ENCODE results near the gene SSBP4.
"Not testable (repeated sequence)": the region's sequence is repeated elsewhere in the genome, so short reads cannot be mapped to it uniquely, and the experiment has no call there.

The SSBP4 gene

GRCh38 chr19:18419195-18419698 lies at the start of gene SSBP4:
Gene SSBP4 (plus strand): TSS chr19:18419398. CDS start chr19:18419649, 251 bp downstream.
- peak; percentile 56 to 73 for DNase-seq

- no peak for DNase-seq
Measured at GRCh38 chr19:18373407-18373891, 45.7 kb upstream of the SSBP4 start.

GRCh38 chr19:18373892-18374629 lies 45.1 kb upstream of the SSBP4 start:
- peak; percentile 54 to 71 for DNase-seq

- DNase-seq, result no peak
Measured at GRCh38 chr19:18377026-18377425, 42.2 kb upstream of the SSBP4 start.

GRCh38 chr19:18379803-18380747 lies 39.1 kb upstream of the SSBP4 start:
- no peak for DNase-seq

GRCh38 chr19:18380843-18381242 lies 38.4 kb upstream of the SSBP4 start:
- DNase-seq, result no peak

- DNase-seq, result not testable (repeated sequence)
Measured at GRCh38 chr19:18383622-18384021, 35.6 kb upstream of the SSBP4 start.

GRCh38 chr19:18384775-18385174 lies 34.4 kb upstream of the SSBP4 start:
- DNase-seq, result no peak

- no peak for DNase-seq
Measured at GRCh38 chr19:18385359-18385674, 33.9 kb upstream of the SSBP4 start.

- peak; percentile 21 to 54 for DNase-seq
Measured at GRCh38 chr19:18385675-18386542, 33.3 kb upstream of the SSBP4 start, which contains the start of gene GDF15. Gene GDF15 (plus strand): TSS chr19:18386158. CDS start chr19:18386190, 32 bp downstream.

GRCh38 chr19:18386543-18387271 lies 32.5 kb upstream of the SSBP4 start:
- no peak for DNase-seq

- peak; percentile 44 to 51 for DNase-seq
Measured at GRCh38 chr19:18388100-18388959, 30.9 kb upstream of the SSBP4 start.

GRCh38 chr19:18388960-18389725 lies 30.1 kb upstream of the SSBP4 start:
- DNase-seq, result no peak

- no peak for DNase-seq
Measured at GRCh38 chr19:18389726-18390064, 29.5 kb upstream of the SSBP4 start.

GRCh38 chr19:18390065-18390907 lies 28.9 kb upstream of the SSBP4 start:
- DNase-seq, result no peak

GRCh38 chr19:18391509-18392075 lies 27.6 kb upstream of the SSBP4 start:
- no peak for DNase-seq

GRCh38 chr19:18392417-18392816 lies 26.8 kb upstream of the SSBP4 start:
- peak; percentile 34 to 35 for DNase-seq

- peak in 1 of 2 experiments; percentile 17 for DNase-seq
Measured at GRCh38 chr19:18392926-18393325, 26.3 kb upstream of the SSBP4 start.

GRCh38 chr19:18393836-18394235 lies 25.4 kb upstream of the SSBP4 start:
- DNase-seq, result no peak

Measured in Kasumi-1 (cell line).